ENCODE measurements around the gene RABEPK.
"Not testable (repeated sequence)": the region's sequence is repeated elsewhere in the genome, so short reads cannot be mapped to it uniquely, and the experiment has no call there.

Gene RABEPK

GRCh38 chr9:125202846-125203618, 2.7 kb downstream of the RABEPK start:
- DNase-seq: no peak

- DNase-seq: no peak
These were observed 4.1 kb downstream of the RABEPK start for GRCh38 chr9:125204477-125204876.

- no peak for DNase-seq
These were observed 13.8 kb downstream of the RABEPK start for GRCh38 chr9:125214186-125214585.

GRCh38 chr9:125218621-125219020, 18.3 kb downstream of the RABEPK start:
- DNase-seq: no peak

- not testable (repeated sequence) for DNase-seq
These were observed 24.5 kb downstream of the RABEPK start for GRCh38 chr9:125224858-125225257.

GRCh38 chr9:125227761-125228160, 27.4 kb downstream of the RABEPK start:
- DNase-seq: no peak

- DNase-seq: peak; percentile 48 to 58
These were observed 33.3 kb downstream of the RABEPK start for GRCh38 chr9:125233678-125234077.

GRCh38 chr9:125234099-125234498, 33.8 kb downstream of the RABEPK start:
- not testable (repeated sequence) for DNase-seq

- no peak for DNase-seq
These were observed 35.6 kb downstream of the RABEPK start for GRCh38 chr9:125235804-125236519.

GRCh38 chr9:125236520-125237159, 36.3 kb downstream of the RABEPK start:
- not testable (repeated sequence) for DNase-seq

GRCh38 chr9:125238127-125238914, 38.0 kb downstream of the RABEPK start:
- no peak for DNase-seq

- no peak for DNase-seq
These were observed 38.6 kb downstream of the RABEPK start for GRCh38 chr9:125238915-125239446.

- DNase-seq: no peak
These were observed 39.6 kb downstream of the RABEPK start for GRCh38 chr9:125239631-125240597.

- no peak for DNase-seq
These were observed 40.3 kb downstream of the RABEPK start for GRCh38 chr9:125240649-125240999.

GRCh38 chr9:125241000-125241862, 40.9 kb downstream of the RABEPK start, which contains the start of gene HSPA5:
HSPA5 (minus strand) TSS chr9:125241343; CDS start chr9:125241126, 217 bp downstream.
- DNase-seq: peak; percentile 89 to 96

GRCh38 chr9:125241863-125242739, 41.8 kb downstream of the RABEPK start:
- no peak for DNase-seq

GRCh38 chr9:125243792-125244260, 43.5 kb downstream of the RABEPK start:
- no peak for DNase-seq

- DNase-seq: no peak
These were observed 45.9 kb downstream of the RABEPK start for GRCh38 chr9:125246261-125246667.

- DNase-seq: no peak
These were observed 53.9 kb downstream of the RABEPK start for GRCh38 chr9:125254231-125254630.

Data from SW 1271 (cell line).